Astrocyte (in vitro differentiated cells and primary cell): ENCODE results near the gene DHRS7B.

Experiments used
- EZH2 ChIP-seq: IDR thresholded peaks from 2 replicates; pipeline ENCODE4 v1.6.1; 2012; ENCODE audit warnings: mild to moderate bottlenecking, low read length, inconsistent platforms; ENCODE audit not compliant: insufficient read depth
- TF ChIP-seq, protein P1 (sequence below): IDR thresholded peaks from 2 replicates; pipeline ENCODE4 v1.5.1; 2011; ENCODE audit warnings: low read depth, mild to moderate bottlenecking, inconsistent platforms, low read length, moderate library complexity; ENCODE audit not compliant: insufficient read depth

DNA sequence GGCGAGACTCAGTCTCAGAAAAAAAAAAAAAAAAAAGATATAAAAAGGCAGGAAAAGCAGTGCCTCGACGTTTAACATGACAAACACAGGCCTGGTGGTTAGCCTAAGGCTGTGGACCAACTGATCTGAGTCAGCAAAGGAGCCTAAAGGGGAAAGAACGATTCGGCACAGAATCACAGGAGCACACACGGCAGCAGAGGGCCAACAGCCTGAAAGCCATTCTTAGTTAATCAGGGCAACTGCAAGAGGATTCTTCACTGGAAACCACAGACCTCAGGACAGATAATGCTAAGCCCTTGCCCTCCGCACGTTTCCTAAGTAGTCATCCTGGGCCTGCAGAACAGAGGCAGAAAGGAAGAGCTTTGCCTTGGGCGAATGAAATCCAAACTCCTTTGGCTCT is 72.5 kb downstream of the DHRS7B start:
- TF ChIP-seq, protein P1, sequence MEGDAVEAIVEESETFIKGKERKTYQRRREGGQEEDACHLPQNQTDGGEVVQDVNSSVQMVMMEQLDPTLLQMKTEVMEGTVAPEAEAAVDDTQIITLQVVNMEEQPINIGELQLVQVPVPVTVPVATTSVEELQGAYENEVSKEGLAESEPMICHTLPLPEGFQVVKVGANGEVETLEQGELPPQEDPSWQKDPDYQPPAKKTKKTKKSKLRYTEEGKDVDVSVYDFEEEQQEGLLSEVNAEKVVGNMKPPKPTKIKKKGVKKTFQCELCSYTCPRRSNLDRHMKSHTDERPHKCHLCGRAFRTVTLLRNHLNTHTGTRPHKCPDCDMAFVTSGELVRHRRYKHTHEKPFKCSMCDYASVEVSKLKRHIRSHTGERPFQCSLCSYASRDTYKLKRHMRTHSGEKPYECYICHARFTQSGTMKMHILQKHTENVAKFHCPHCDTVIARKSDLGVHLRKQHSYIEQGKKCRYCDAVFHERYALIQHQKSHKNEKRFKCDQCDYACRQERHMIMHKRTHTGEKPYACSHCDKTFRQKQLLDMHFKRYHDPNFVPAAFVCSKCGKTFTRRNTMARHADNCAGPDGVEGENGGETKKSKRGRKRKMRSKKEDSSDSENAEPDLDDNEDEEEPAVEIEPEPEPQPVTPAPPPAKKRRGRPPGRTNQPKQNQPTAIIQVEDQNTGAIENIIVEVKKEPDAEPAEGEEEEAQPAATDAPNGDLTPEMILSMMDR, result no peak
- no peak for TF ChIP-seq EZH2
